ENCODE data around the gene RABEP2.

GRCh38 chr16:28951410-28951943, 26.4 kb upstream of the RABEP2 start:
- no peak for TF ChIP-seq HDGF (IDR thresholded peaks at IDR 0.05; ENCODE audit: borderline replicate concordance)
- TF ChIP-seq BHLHE40 (IDR thresholded peaks at IDR 0.05; ENCODE audit: borderline replicate concordance): no peak
- TF ChIP-seq FOXM1 (IDR thresholded peaks at IDR 0.05; ENCODE audit: borderline replicate concordance): no peak
- no peak for TF ChIP-seq FOXK2 (IDR thresholded peaks at IDR 0.05)
- no peak for TF ChIP-seq SUZ12 (IDR thresholded peaks at IDR 0.05)
- TF ChIP-seq TARDBP (IDR thresholded peaks at IDR 0.05): no peak
- no peak for TF ChIP-seq ELF4 (IDR thresholded peaks at IDR 0.05)
- TF ChIP-seq ZNF384 (IDR thresholded peaks at IDR 0.05): no peak
- TF ChIP-seq CTBP1 (IDR thresholded peaks at IDR 0.05; ENCODE audit: borderline replicate concordance): no peak
- no peak for TF ChIP-seq ARNT (IDR thresholded peaks at IDR 0.05)
- no peak for TF ChIP-seq SP1 (IDR thresholded peaks at IDR 0.05)
